NB4 (cell line): ENCODE measurements around the gene MAK.
A peak's percentile ranks its signal among the peaks of the same experiment; 100 is the strongest.

Experiments used
- DNase-seq: peaks from one replicate; pipeline ENCODE4 v3.0.0; 2010; ENCODE audit warnings: low read depth
- H3K4me3 ChIP-seq: one replicate; pipeline ENCODE4 v1.5.1; 2011; ENCODE audit warnings: mild to moderate bottlenecking, low read depth, low read length, moderate library complexity
- MYC ChIP-seq: IDR thresholded peaks from 2 replicates; pipeline ENCODE4 v1.6.1; 2011; ENCODE audit warnings: low read depth, low read length
- POLR2A ChIP-seq: IDR thresholded peaks from 2 replicates; pipeline ENCODE4 v1.6.1; 2011; ENCODE audit warnings: mild to moderate bottlenecking; ENCODE audit not compliant: insufficient read length; ENCODE audit errors: extremely low read depth
- TF ChIP-seq, protein P1 (sequence below): IDR thresholded peaks from 2 replicates; pipeline ENCODE4 v1.6.1; 2011; ENCODE audit warnings: low read depth, low read length
- TF ChIP-seq, protein P2 (sequence below): IDR thresholded peaks from one replicate; pipeline ENCODE4 v1.5.1; 2012; ENCODE audit warnings: low read depth, low read length

MAK gene

DNA sequence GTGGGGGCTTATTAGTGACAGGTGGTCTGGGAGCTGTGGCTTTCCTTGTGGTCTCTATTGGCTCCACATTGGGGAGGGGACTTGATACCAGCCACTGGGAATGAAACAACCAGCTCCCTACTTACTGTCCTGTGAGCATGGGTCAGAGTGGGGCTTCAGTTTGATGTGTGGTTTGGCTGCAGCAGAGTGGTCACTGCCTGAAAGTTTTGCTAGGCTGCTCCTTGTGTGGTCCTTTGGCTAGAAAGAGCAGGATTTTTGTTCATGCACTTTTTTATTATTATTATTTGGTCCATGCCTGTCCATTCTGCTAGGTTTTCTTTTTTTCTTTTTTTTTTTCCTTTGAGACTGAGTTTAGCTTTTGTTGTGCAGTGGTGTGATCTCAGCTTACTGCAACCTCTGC is 98.3 kb downstream of the MAK start:
- no peak for TF ChIP-seq MYC
- TF ChIP-seq, protein P1, sequence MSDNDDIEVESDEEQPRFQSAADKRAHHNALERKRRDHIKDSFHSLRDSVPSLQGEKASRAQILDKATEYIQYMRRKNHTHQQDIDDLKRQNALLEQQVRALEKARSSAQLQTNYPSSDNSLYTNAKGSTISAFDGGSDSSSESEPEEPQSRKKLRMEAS = no peak
- no peak for TF ChIP-seq POLR2A
- TF ChIP-seq, protein P2, sequence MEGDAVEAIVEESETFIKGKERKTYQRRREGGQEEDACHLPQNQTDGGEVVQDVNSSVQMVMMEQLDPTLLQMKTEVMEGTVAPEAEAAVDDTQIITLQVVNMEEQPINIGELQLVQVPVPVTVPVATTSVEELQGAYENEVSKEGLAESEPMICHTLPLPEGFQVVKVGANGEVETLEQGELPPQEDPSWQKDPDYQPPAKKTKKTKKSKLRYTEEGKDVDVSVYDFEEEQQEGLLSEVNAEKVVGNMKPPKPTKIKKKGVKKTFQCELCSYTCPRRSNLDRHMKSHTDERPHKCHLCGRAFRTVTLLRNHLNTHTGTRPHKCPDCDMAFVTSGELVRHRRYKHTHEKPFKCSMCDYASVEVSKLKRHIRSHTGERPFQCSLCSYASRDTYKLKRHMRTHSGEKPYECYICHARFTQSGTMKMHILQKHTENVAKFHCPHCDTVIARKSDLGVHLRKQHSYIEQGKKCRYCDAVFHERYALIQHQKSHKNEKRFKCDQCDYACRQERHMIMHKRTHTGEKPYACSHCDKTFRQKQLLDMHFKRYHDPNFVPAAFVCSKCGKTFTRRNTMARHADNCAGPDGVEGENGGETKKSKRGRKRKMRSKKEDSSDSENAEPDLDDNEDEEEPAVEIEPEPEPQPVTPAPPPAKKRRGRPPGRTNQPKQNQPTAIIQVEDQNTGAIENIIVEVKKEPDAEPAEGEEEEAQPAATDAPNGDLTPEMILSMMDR = no peak
- H3K4me3 ChIP-seq = no peak overlapping the region
- DNase-seq = no peak

DNA sequence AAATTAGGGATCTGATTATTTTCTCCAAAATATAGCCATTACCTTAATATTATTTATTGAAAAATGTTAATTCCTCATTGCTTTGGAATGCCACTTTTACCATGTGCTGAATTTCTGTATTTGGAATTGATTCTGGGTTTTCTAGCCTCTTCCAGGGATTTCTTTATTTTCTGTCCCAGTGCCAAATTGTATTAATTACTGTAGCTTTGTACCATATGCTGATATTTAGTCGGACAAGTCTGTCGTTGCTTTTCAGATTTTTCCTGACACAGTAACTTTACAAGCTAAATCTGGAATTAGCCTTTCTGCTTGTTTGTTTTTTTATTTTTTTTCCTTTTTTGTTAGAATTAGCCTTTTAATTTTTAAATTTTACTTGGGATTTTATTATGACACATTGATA is 101.6 kb downstream of the MAK start:
- TF ChIP-seq MYC (no peak), POLR2A (no peak)
- TF ChIP-seq, protein P1 = no peak
- TF ChIP-seq, protein P2 = no peak
- DNase-seq = no peak
- H3K4me3 ChIP-seq = no peak overlapping the region

DNA sequence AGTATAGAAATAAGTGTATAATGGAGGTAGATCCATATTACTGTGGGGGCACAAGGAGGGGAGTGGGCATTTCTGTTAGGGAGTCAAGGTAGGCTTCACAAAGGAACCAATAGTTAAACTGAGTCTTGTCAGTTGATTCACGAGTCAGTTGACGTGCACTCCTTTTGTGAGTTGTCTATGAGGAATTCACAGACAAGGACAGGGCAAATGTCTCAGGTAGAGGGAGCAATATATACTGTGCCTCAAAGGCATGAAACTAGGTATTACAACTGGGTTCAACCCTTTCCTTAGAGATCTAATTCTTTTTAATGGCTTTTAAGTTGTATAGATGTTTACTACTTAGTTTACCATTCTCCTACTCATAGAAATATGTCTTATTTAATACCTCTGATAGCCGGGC is 104.5 kb downstream of the MAK start:
- no peak for DNase-seq
- TF ChIP-seq, protein P2 = no peak
- no peak for TF ChIP-seq POLR2A
- TF ChIP-seq, protein P1 = no peak
- no peak for TF ChIP-seq MYC
- no peak overlapping the region for H3K4me3 ChIP-seq

DNA sequence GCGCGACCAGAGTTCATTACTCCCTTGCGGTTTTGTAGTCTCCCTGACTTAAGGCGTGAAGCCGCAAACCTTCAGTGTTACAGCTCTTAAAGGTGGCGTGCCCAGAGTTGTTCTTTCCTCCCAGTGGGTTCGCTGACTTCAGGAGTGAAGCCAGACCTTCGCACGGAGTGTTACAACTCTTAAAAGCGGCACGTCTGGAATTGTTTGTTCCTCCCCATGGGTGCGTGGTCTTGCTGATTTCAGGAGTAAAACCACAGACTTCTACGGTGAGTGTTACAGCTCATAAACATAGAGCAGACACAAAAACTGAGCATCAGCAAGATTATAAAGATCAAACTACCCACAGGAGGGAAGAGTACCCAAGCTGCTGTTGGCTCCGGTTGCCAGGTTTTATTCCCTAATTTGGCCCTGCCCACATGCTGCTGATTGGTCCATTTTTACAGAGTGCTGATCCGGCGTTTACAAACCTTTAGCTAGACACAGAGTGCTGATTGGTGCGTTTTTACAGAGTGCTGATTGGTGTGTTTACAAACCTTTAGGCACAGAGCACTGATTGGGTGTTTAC is 105.1 kb downstream of the MAK start:
- DNase-seq = no peak
- H3K4me3 ChIP-seq = no peak overlapping the region
- TF ChIP-seq, protein P1 = no peak
- TF ChIP-seq, protein P2 = no peak
- TF ChIP-seq POLR2A (no peak), MYC (no peak)

DNA sequence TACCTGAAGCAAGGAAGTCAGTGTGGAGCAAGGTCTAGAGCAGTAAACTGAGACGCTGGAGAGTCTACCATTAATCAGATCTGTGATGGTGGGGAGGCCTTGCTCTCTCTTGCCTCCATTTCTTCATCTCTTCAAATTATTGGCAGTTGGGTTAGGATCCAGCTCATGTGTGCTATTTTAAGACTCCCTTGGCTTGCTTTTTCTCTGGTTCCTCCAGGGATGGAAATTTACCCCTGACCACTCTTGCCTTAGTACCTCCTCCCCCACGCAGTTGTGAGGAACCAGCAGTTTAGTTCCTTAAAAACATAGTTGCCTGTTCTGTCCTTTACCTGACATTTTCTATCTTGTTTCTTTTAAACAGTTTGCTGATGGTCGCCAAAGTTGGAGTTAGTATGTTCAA is 108.1 kb downstream of the MAK start:
- peak; percentile 87 for DNase-seq
- TF ChIP-seq, protein P2 = no peak
- TF ChIP-seq, protein P1 = no peak
- TF ChIP-seq MYC (no peak), POLR2A (no peak)
- no peak overlapping the region for H3K4me3 ChIP-seq

DNA sequence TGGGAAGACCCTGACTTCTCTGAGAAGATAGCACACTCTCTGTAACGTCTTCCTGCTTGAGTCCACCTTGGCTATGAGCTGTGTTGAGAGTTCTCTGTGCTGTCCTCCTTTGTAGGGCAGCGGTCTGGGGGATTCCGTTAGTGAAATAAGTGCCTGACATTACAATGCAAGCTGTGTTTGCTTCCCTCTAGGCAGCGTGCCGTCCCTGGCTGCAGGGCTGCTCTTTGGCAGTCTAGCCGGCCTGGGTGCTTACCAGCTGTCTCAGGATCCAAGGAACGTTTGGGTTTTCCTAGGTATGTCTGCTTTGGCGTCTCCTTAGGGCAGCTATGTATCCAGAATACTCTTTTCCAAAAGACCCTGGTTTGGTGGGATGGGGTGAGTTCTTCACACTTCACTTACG is 112.6 kb downstream of the MAK start:
- DNase-seq = no peak
- TF ChIP-seq MYC = no peak
- TF ChIP-seq, protein P2 = no peak
- no peak for TF ChIP-seq POLR2A
- TF ChIP-seq, protein P1 = no peak

More for the DNA sequence above, 112.6 kb downstream of the MAK start:
- no peak overlapping the region for H3K4me3 ChIP-seq
